H1 (cell line): Measurements from ENCODE around the gene ABCG5. TPM values are rescaled to one million over a fixed set of nuclear protein-coding genes. Genes with fewer than 3 reads are reported as not detected.

ENCODE experiments used
- CTCF ChIA-PET: fragments of 300-600 bp; sonication (Branson Sonifier 250); formaldehyde crosslinking; loops from one replicate; lab custom pipeline; 2021; ENCODE audit not compliant: partially characterized antibody; lab: Charles Lee
- POLR2A ChIA-PET: fragments of 300-600 bp; sonication (Branson Sonifier 250); formaldehyde crosslinking; loops from one replicate; lab custom pipeline; 2021; ENCODE audit warnings: inconsistent platforms; ENCODE audit not compliant: partially characterized antibody; lab: Charles Lee
- DNase-seq, 2 experiments: peaks; one replicate each; pipeline versions ENCODE4 v3.0.0 to v3.0.0-alpha.2; 2010 to 2022; ENCODE audit warnings: low spot score in 2 of 2, low read depth in 1 of 2, mixed read lengths in 1 of 2
- FAIRE-seq: peaks from 2 replicates; lab custom pipeline; 2011; peaks lifted over from hg19 to GRCh38; lab: Jason Lieb, UNC
- H2AFZ ChIP-seq: 2 replicates; pipeline ENCODE4 v1.8.1; 2012; ENCODE audit warnings: low read length, inconsistent platforms
- H2AK5ac ChIP-seq: 2 replicates; pipeline ENCODE4 v1.6.1; 2013; ENCODE audit warnings: low read depth, low read length
- H2BK120ac ChIP-seq: replicated peaks from 2 replicates; pipeline ENCODE3; 2013; ENCODE audit warnings: low read depth, low read length, inconsistent platforms
- H2BK12ac ChIP-seq: 2 replicates; pipeline ENCODE4 v1.6.1; 2013; ENCODE audit warnings: low read depth, low read length
- H2BK15ac ChIP-seq: 2 replicates; pipeline ENCODE4 v1.6.1; 2013; ENCODE audit warnings: low read length
- H2BK20ac ChIP-seq: 2 replicates; pipeline ENCODE4 v1.6.1; 2013; ENCODE audit warnings: low read length
- H2BK5ac ChIP-seq: 2 replicates; pipeline ENCODE4 v1.6.1; 2013; ENCODE audit warnings: low read depth, low read length
- H3K14ac ChIP-seq: 2 replicates; pipeline ENCODE4 v1.6.1; 2013; ENCODE audit warnings: inconsistent platforms; ENCODE audit not compliant: insufficient read length
- H3K18ac ChIP-seq: 2 replicates; pipeline ENCODE4 v1.6.1; 2013; ENCODE audit warnings: low read length; ENCODE audit errors: extremely low read depth
- H3K23ac ChIP-seq: 2 replicates; pipeline ENCODE4 v1.6.1; 2013; ENCODE audit warnings: inconsistent platforms; ENCODE audit not compliant: insufficient read length
- H3K23me2 ChIP-seq: 2 replicates; pipeline ENCODE4 v1.6.1; 2013; ENCODE audit warnings: low read depth, low read length
- H3K27ac ChIP-seq: 2 replicates; pipeline ENCODE4 v1.6.1; 2011; ENCODE audit warnings: low read depth, low read length, inconsistent platforms
- H3K27me3 ChIP-seq, 4 experiments: replicated peaks in 1 of 4; 1 replicate in 1 of 4; 2 replicates in 3 of 4; pipeline versions ENCODE4 v1.6.1 to v1.8.1; 2011 to 2013; ENCODE audit warnings: low read length in 3 of 4, mild to moderate bottlenecking in 3 of 4, inconsistent platforms in 2 of 4, mixed read lengths in 2 of 4, moderate library complexity in 1 of 4; ENCODE audit not compliant: control insufficient read depth in 3 of 4, insufficient read depth in 3 of 4; ENCODE audit errors: extremely low read depth in 1 of 4
- H3K36me3 ChIP-seq, 4 experiments: 2 replicates each; pipeline versions ENCODE4 v1.6.1 to v1.8.1; 2011 to 2013; ENCODE audit warnings: mild to moderate bottlenecking in 4 of 4, low read length in 3 of 4, moderate library complexity in 2 of 4, control low read depth in 1 of 4, inconsistent platforms in 1 of 4; ENCODE audit not compliant: insufficient read depth in 4 of 4, control insufficient read depth in 2 of 4
- H3K4ac ChIP-seq: replicated peaks from 2 replicates; pipeline ENCODE3; 2013; ENCODE audit warnings: low read length, low read depth, mixed read lengths, inconsistent platforms; ENCODE audit not compliant: insufficient read length
- H3K4me1 ChIP-seq, 4 experiments: replicated peaks in 1 of 4; 1 replicate in 1 of 4; 2 replicates in 3 of 4; pipeline versions ENCODE4 v1.6.1 to v1.8.1; 2011 to 2013; ENCODE audit warnings: low read length in 3 of 4, inconsistent platforms in 2 of 4, mixed read lengths in 1 of 4; ENCODE audit not compliant: insufficient read depth in 4 of 4, control insufficient read depth in 3 of 4
- H3K4me2 ChIP-seq, 2 experiments: 2 replicates each; pipeline versions ENCODE4 v1.6.1 to v1.8.1; 2011 to 2013; ENCODE audit warnings: low read depth in 2 of 2, low read length in 2 of 2, control low read depth in 1 of 2, inconsistent platforms in 1 of 2, mild to moderate bottlenecking in 1 of 2; ENCODE audit not compliant: insufficient read depth in 1 of 2
- H3K4me3 ChIP-seq, 4 experiments: fragments of 200-600, 300-600 bp in 1 of 4; sonication (generic), shearing (Covaris generic), sonication (Bioruptor Twin) in 1 of 4; 2 replicates each; pipeline versions ENCODE4 v1.5.1 to v1.8.1; 2011 to 2016; ENCODE audit warnings: low read length in 4 of 4, low read depth in 3 of 4, control low read depth in 2 of 4, inconsistent platforms in 2 of 4, mild to moderate bottlenecking in 2 of 4, mixed read lengths in 1 of 4, moderate library complexity in 1 of 4; ENCODE audit not compliant: insufficient read depth in 2 of 4; ENCODE audit errors: extremely low read depth in 1 of 4
- H3K56ac ChIP-seq: replicated peaks from 2 replicates; pipeline ENCODE3; 2013; ENCODE audit warnings: low read depth, mild to moderate bottlenecking, mixed read lengths, low read length, inconsistent platforms; ENCODE audit not compliant: insufficient read length
- H3K79me1 ChIP-seq: 2 replicates; pipeline ENCODE4 v1.6.1; 2013; ENCODE audit warnings: low read depth, low read length, control low read depth
- H3K79me2 ChIP-seq, 2 experiments: 2 replicates each; pipeline versions ENCODE4 v1.6.1 to v1.8.1; 2012 to 2013; ENCODE audit warnings: low read length in 2 of 2, mild to moderate bottlenecking in 2 of 2, inconsistent platforms in 1 of 2; ENCODE audit not compliant: insufficient read depth in 2 of 2, control insufficient read depth in 1 of 2
- H3K9ac ChIP-seq, 4 experiments: replicated peaks in 1 of 4; 1 replicate in 1 of 4; 2 replicates in 3 of 4; pipeline versions ENCODE4 v1.6.1 to v1.8.1; 2011 to 2013; ENCODE audit warnings: low read depth in 3 of 4, low read length in 3 of 4, control low read depth in 2 of 4, mild to moderate bottlenecking in 2 of 4, moderate library complexity in 2 of 4, inconsistent platforms in 1 of 4; ENCODE audit errors: extremely low read depth in 1 of 4
- H3K9me3 ChIP-seq, 2 experiments: 2 replicates each; pipeline versions ENCODE4 v1.6.1 to v1.8.1; 2012 to 2013; ENCODE audit warnings: mild to moderate bottlenecking in 2 of 2, moderate library complexity in 2 of 2, control low read depth in 1 of 2, inconsistent platforms in 1 of 2, low read depth in 1 of 2, low read length in 1 of 2, mixed read lengths in 1 of 2; ENCODE audit not compliant: insufficient read depth in 2 of 2
- H4K20me1 ChIP-seq, 2 experiments: replicated peaks in 1 of 2; 2 replicates each; pipeline versions ENCODE3 to v1.8.1; 2011 to 2013; ENCODE audit warnings: inconsistent platforms in 2 of 2, low read length in 2 of 2, mild to moderate bottlenecking in 1 of 2; ENCODE audit not compliant: insufficient read depth in 2 of 2, control insufficient read depth in 1 of 2
- H4K5ac ChIP-seq: 2 replicates; pipeline ENCODE4 v1.6.1; 2013; ENCODE audit warnings: low read length, low read depth, mixed read lengths, inconsistent platforms; ENCODE audit not compliant: insufficient read length
- H4K8ac ChIP-seq: 2 replicates; pipeline ENCODE4 v1.8.0; 2013; ENCODE audit warnings: mild to moderate bottlenecking, moderate library complexity, low read length, inconsistent platforms; ENCODE audit not compliant: insufficient read depth; ENCODE audit errors: extremely low read depth
- H4K91ac ChIP-seq: replicated peaks from 2 replicates; pipeline ENCODE3; 2013; ENCODE audit warnings: low read length, mixed read lengths, inconsistent platforms; ENCODE audit not compliant: insufficient read length
- CBX8 ChIP-seq: fragments of 300-800, 300-1000 bp; sonication (generic); IDR thresholded peaks from 2 replicates; pipeline ENCODE4 v1.7.1; 2016; ENCODE audit warnings: low read depth, low read length, borderline replicate concordance
- CHD2 ChIP-seq: IDR thresholded peaks from 2 replicates; pipeline ENCODE4 v1.6.1; 2012; ENCODE audit warnings: low read length, improper control_type of control experiment
- CTBP2 ChIP-seq: IDR thresholded peaks from 2 replicates; pipeline ENCODE4 v1.7.0; 2011; ENCODE audit warnings: borderline replicate concordance, mild to moderate bottlenecking, moderate library complexity, mixed read lengths, low read length; ENCODE audit not compliant: insufficient read depth, insufficient read length
- EP300 ChIP-seq, 2 experiments: IDR thresholded peaks; 1 replicate in 1 of 2; 2 replicates in 1 of 2; pipeline ENCODE4 v1.6.1; 2011 to 2012; ENCODE audit warnings: low read depth in 2 of 2, low read length in 2 of 2, mild to moderate bottlenecking in 2 of 2, borderline replicate concordance in 1 of 2, inconsistent platforms in 1 of 2, moderate library complexity in 1 of 2
- EZH2 ChIP-seq: fragments of 200-600 bp; sonication (generic); IDR thresholded peaks from 2 replicates; pipeline ENCODE4 v1.7.1; 2012; ENCODE audit warnings: low read depth, mild to moderate bottlenecking, moderate library complexity, low read length, inconsistent platforms; ENCODE audit not compliant: severe bottlenecking
- RBBP5 ChIP-seq: IDR thresholded peaks from 2 replicates; pipeline ENCODE4 v1.7.1; 2012; ENCODE audit warnings: low read depth, mild to moderate bottlenecking, inconsistent platforms, low read length, moderate library complexity, borderline replicate concordance
- SAP30 ChIP-seq: fragments of 300-600 bp; sonication (generic); IDR thresholded peaks from 2 replicates; pipeline ENCODE4 v1.7.1; 2012; ENCODE audit warnings: low read length, moderate library complexity, mild to moderate bottlenecking, inconsistent platforms; ENCODE audit not compliant: insufficient read depth, insufficient replicate concordance
- SIN3A ChIP-seq, 2 experiments: IDR thresholded peaks in 1 of 2; conservative IDR thresholded peaks in 1 of 2; 2 replicates each; pipeline ENCODE4 v1.6.1; 2011 to 2012; ENCODE audit warnings: low read length in 2 of 2, improper control_type of control experiment in 1 of 2, low read depth in 1 of 2, mild to moderate bottlenecking in 1 of 2
- SP1 ChIP-seq: IDR thresholded peaks from 2 replicates; pipeline ENCODE4 v1.6.1; 2011; ENCODE audit warnings: low read depth, low read length
- SUZ12 ChIP-seq: fragments of 200-600 bp; sonication (generic); IDR thresholded peaks from 2 replicates; pipeline ENCODE4 v1.6.1; 2012; ENCODE audit warnings: mild to moderate bottlenecking, inconsistent platforms, low read length, moderate library complexity, mixed read lengths
- TAF7 ChIP-seq: optimal IDR thresholded peaks from 2 replicates; pipeline ENCODE3; 2011; ENCODE audit warnings: low read depth, mild to moderate bottlenecking, inconsistent platforms, low read length, moderate library complexity, borderline replicate concordance
- WGBS, 2 experiments: shearing (Covaris generic) in 1 of 2; methylation state at CpG; one replicate each; pipeline versions ENCODE4 v1.1.6 to v1.1.7; 2013 to 2015; ENCODE audit warnings: low lambda C conversion rate in 2 of 2, mixed read lengths in 2 of 2, inconsistent platforms in 1 of 2, low coverage in 1 of 2, missing lambda C conversion rate in 1 of 2; ENCODE audit not compliant: insufficient replicate concordance in 2 of 2, insufficient coverage in 1 of 2, insufficient read length in 1 of 2; ENCODE audit errors: extremely low coverage in 1 of 2, missing lambda C conversion rate in 1 of 2; 5-methylcytosine and 5-hydroxymethylcytosine counted together
- polyA plus RNA-seq, 7 experiments: library from polyadenylated mRNA; depleted of rRNA in 3 of 7; stranded (reverse) in 5 of 7; unstranded in 2 of 7; fragments of >200 nt in 5 of 7; fragments of 200-250 nt in 2 of 7; gene quantifications; 1 replicate in 5 of 7; 2 replicates in 1 of 7; 4 replicates in 1 of 7; pipeline versions ENCODE4 v1.2.1 to v1.2.3, GENCODE V29; 2011 to 2013; ENCODE audit warnings: missing spikeins in 2 of 7, mixed read lengths in 2 of 7
- total RNA-seq: library from RNA; stranded (reverse); fragmentation: NEBNext Ultra II Directional; extraction: Animal tissue kit (Norgen Biotek cat#: 25700); gene quantifications from 2 replicates; pipeline ENCODE4 v1.2.1, GENCODE V29; 2021

ABCG5 gene
- total and polyA plus RNA-seq, 2 of the 8 experiments (the other 6 are each of a cell fraction or from before 2014, with no cell fraction given), result not detected

DNA sequence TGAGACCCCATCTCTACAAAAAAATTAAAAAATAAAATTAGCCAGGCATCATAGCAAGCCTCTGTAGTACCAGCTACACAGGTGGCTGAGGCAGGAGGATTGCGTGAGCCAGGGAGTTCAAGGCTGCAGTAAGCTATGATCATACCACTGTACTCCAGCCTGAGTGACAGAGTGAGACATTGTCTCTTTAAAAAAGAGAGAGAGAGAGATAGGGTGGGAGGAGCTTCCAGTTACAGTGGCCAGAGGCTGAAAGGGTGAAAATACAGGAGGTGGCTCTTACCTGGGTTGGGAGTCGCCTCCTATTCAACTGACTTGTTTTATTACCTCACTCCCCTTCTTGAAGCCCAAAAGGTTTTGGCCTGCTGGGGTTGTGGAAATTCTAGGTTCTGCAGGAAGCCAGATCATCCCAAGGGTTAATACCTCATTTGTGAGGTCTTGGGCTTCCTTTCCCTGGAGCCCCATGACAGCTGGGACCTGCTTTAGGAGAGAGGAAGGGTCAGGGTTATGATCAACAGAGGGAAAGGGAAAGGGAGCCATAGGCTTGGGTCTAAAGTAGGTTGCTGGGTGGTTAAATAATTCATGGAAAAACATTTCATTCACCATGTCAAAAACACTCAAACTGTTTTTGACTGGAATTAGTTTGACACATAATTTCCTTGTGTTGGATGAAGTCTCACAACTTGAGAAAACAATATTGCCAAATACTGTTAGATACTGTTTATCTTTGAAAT is 47.4 kb downstream of the ABCG5 start:
- Histone ChIP-seq H4K8ac (no peak overlapping the region), H3K4me2 (no peak overlapping the region), H4K91ac (no peak overlapping the region), H3K23me2 (no peaks in the 10 kb centered on the region), H4K5ac (no peak overlapping the region), H2AFZ (no peak overlapping the region), H2BK15ac (no peak overlapping the region), H2BK20ac (no peak overlapping the region), H3K56ac (no peak overlapping the region), H3K23ac (no peak overlapping the region), H3K9me3 (no peaks in the 10 kb centered on the region), H2BK5ac (no peak overlapping the region), H3K79me2 (no peaks in the 10 kb centered on the region), H3K36me3 (no peaks in the 10 kb centered on the region; a peak in 1 of 8 replicates), H3K4me1 (no peaks in the 10 kb centered on the region), H3K4me3 (no peak overlapping the region), H3K14ac (no peak overlapping the region), H3K4ac (no peak overlapping the region), H2AK5ac (no peak overlapping the region), H3K9ac (no peak overlapping the region), H3K79me1 (no peaks in the 10 kb centered on the region), H3K27ac (no peak overlapping the region), H2BK120ac (no peak overlapping the region), H3K27me3 (no peaks in the 10 kb centered on the region), H2BK12ac (no peak overlapping the region), H4K20me1 (no peaks in the 10 kb centered on the region), H3K18ac (no peak overlapping the region)
- FAIRE-seq, result peak; percentile 39
- CTCF ChIA-PET, result interaction anchor here (0.7 to 2.2 kb wide), 3 partner anchors 7 to 186 kb away, joined by 3 to 16 read pairs (median 3); no protein-coding TSS in a partner anchor
- TF ChIP-seq RBBP5, result no peak
- TF ChIP-seq EZH2, result no peak
- no peak for TF ChIP-seq CBX8
- no peak for TF ChIP-seq SIN3A (conservative IDR thresholded peaks at IDR 0.05 in 1 of 2, IDR thresholded peaks at IDR 0.05 in 1 of 2; ENCODE audit: low read depth in 1 of 2, low read length in 2 of 2)
- TF ChIP-seq EP300 (IDR thresholded peaks at IDR 0.05; ENCODE audit: borderline replicate concordance in 1 of 2, low read depth in 2 of 2, low read length in 2 of 2), result no peak
- TF ChIP-seq SP1, result no peak
- TF ChIP-seq TAF7, result no peak
- TF ChIP-seq CTBP2, result no peak
- TF ChIP-seq SUZ12, result no peak
- no peak for TF ChIP-seq SAP30
- no peak for TF ChIP-seq CHD2
- POLR2A ChIA-PET, result interaction anchor here (1.6 kb wide), 1 partner anchor 17 kb away, joined by 3 read pairs; the partner anchor contains the start of gene DYNC2LI1
- WGBS, 2 experiments, result 86% methylated on average over 2 of the region's 2 CpGs; no CpG with 5 or more reads in 1 of the 2 experiments
- no peak for DNase-seq
